Measurements from ENCODE around the gene AFAP1.

The AFAP1 gene

DNA sequence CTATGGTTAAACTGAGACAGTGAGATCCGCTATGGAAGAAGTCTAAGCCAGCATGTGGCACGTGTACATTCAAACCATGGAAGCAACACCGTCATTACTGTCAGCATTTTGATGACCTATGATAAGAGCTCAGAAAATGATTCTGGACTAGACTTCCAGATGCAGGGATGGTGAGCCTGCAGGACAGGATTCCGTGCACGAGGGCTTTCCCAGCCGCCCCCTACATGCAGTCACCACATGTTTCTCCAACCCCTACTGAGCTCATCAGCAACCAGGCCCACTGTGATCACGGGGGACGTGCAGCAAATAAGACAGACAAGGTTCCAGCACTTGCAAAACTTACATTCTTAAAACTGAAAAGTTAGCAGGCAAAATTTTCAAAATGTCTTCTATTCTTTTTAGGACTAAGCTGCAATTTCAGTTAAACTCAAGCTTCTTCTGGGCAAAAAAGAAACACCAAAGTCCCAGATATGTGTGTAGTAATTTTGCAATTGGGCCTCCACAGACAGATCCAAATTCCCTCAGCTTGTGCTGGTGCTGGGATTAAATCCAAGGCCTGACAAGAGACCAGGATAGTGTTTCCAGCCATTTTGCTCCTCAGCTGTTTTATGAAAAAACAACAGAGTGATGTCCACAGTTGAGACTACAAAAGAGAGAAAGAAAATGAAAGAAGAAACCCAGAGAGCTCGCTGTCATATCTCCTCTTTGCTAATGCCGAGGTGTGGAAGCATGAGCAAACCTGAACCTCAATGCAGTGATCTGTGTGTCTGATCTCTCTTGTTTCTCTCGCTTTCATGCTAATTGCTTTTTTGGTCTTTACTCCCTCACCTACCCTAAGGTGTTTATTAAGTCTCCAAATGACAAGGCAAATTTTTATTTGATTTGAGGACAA, 118.2 kb downstream of the AFAP1 start:
- DNase-seq (ENCODE audit: low read depth in 3 of 3) = no peak

DNA sequence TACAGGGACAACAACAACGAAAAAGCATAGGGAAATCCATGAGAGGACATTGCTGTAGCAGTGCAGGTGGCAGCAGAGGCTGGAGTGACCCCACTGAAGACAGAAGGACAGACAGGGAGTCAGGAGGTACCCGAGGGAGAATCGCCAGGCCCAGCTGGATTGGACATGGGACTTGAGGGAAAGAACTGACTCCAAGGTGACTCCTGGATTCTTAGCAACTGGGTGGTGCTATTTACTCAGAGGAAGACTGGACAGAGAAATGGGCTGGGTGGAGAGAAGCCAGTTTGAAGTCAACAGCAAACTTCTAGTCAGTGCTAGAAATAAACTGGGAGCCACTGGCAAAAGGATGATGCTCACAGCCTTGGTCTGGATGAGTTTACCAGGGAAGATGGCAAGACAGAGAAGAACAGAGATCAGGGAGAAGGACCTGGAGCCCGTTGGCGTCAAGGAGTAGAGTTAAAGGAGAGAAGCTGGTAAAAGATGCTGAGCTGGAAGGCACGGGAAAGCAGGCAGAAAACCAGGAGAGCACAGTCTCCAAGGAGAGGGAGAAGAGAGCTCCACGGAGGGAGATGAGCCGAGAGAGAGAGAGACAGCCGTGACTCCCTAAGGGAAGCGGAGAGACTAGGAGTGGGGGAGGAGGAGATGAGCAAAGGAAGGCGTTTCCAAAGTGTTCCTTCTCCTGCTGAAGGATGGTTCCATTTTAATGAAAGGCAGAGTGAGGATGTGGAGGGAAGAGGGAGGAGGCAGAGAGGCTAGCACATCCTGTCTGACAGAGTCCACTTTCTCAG, 119.4 kb downstream of the AFAP1 start:
- DNase-seq (ENCODE audit: low read depth in 3 of 3) = no peak

DNA sequence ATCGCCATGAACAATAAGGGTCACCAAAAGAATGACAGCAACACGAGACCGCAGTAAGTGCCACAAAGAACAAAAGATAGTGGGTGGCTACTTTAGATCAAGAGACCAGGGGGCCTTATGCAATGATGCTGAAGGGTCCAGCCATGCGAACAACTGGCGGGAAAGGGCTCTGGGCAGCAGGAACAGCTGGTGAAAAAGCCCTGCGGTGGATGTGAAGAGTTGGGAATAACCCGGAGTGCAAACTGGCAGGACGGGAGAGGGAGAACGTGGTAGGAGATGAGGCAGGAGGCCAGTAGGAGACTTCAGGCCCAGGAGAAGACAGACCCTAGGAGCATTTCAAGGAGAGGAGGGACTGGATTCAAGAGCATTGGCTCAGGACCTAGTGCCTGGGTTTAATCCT, 120.2 kb downstream of the AFAP1 start:
- no peak for DNase-seq (ENCODE audit: low read depth in 3 of 3)

DNA sequence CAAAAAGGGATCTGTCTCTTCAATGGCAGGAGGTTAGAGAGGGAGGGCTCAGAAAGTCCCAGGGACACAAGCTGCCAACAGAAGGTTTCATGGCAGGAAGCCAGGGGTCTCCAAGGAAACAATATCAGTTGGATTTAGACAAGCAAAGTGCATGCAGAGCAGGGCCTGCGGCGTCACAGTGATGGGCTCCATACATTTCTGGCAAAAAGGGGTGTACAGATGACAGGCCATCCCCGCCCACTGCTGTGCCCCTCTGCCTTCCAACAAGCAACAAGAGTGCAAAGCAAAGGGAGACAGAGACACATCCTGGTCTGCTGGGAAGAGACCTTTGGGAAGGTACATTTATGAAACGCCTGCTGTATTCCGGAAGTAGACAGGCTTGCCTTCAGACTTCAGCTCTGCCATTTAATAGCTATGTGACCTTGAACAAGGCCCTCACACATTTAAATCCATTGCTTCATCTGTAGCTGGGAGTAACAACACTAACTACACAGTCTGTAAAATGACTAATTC, 121.2 kb downstream of the AFAP1 start:
- DNase-seq (ENCODE audit: low read depth in 3 of 3) = no peak

DNA sequence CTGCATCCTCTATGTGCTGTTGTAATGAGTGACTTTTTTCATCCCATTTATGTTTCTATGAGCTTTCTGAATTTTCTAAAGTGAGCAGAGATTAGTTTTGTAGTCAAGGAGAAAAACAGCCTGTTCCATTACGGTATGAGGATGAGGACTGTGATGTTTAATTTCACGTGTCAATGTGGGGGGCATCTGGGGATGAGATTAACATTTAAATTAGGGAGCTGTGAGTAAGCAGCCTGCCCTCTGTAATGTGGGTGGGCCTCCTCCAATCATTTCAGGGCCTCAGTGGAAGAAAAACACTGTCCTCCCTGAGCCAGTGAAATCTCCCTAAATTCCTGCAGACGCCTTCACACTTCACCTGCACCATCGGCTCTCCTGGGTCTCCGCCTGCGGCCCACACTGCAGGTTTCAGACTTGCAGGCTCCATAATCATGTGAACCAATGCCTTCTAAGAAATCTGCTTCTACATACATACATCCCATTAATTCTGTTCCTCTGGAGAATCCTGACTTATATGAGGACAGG, 121.7 kb downstream of the AFAP1 start:
- no peak for DNase-seq (ENCODE audit: low read depth in 3 of 3)

DNA sequence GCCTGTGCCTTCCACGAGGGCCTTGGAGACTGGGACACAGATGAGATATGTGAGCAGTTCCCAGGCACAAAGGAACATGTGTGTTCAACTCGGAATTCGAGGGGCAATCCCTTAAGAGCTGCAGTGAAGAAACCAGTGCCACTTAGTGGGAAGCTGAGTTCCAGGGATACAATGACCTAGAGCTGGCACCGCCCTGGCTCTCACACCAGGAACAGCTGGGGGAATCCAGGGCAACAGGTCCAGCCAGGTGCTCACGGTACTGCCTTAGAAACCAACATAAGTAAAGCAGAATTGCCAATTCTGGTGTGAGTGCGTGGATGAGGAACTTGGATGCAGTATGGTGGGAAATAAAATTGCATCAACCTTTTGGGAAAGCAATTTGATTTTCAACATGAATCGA, 122.9 kb downstream of the AFAP1 start:
- no peak for DNase-seq (ENCODE audit: low read depth in 3 of 3)

DNA sequence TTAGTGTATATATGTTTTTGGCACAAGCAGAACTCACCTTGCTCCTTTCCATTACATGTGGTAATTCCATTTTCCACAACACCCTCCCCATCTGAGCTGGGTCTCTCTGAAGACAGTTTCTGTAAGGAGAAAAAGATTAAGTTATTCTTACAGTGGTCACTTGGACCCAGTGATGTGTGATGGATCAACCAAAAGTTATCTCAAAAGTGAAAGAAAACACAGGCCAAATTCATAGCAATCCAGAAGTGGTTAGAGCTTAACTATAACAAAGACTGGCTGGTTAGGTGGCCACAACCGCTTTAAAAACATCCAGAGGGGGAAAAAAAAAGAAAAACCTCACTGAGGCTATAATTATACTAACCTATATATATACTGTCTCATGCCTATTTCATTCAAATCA, 123.7 kb downstream of the AFAP1 start:
- no peak for DNase-seq (ENCODE audit: low read depth in 3 of 3)

DNA sequence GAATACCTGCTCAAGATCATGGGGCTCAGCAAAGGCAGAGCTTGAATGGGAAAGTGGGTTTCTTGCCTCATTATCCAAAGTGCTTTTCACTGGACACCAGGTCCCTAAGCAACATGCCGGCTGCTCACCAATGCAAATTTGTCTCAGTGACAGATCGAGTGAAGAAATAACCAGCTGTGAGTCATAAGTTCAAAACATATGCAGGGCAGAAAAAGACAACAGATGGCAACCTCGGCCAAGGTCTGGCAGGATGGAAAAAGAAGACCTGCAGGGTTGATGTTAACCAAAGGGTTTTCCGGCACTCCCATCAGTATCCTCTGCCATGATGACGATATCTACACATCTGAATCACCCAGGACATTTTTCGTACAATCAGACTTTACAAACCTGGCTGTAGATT, 124.1 kb downstream of the AFAP1 start:
- DNase-seq (ENCODE audit: low read depth in 3 of 3) = no peak

DNA sequence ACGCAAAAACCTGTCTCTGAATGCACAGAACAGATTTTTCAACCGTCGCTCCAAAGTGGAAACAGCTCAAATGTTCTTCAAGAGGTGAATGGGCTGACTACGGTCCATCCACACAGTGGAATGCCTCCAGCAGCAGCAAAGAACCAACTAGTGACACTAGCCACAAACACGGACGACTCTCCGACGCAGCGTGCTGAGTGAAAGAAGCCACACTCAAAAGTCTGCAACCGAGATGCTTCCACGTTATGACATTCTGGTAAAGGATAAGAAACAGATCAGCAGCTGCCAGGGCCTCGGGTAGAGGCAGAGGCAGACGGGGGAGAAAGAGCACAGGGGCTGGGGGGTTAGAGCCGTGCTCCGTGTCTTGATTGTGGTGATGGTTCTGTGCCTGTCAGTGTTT, 125.2 kb downstream of the AFAP1 start:
- DNase-seq (ENCODE audit: low read depth in 3 of 3) = no peak

DNA sequence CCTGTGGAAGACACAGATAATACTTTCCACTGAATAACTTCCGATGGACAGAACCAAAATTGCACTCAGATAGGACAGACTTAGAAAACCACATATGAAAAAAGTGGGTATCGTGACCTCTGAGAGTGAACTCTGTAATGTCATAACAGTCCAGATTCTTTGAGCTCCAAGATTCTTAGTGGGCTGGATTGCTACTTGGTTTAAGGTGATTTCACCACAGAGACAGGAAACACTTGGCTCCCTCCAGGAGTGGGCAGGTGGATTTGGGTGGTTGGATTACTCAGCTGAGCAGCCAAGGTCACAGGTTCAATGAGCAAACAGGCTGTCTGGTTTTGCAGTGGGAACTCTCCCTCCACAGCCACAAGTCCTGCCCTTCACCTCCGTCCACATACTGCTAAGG, 126.0 kb downstream of the AFAP1 start:
- no peak for DNase-seq (ENCODE audit: low read depth in 3 of 3)

DNA sequence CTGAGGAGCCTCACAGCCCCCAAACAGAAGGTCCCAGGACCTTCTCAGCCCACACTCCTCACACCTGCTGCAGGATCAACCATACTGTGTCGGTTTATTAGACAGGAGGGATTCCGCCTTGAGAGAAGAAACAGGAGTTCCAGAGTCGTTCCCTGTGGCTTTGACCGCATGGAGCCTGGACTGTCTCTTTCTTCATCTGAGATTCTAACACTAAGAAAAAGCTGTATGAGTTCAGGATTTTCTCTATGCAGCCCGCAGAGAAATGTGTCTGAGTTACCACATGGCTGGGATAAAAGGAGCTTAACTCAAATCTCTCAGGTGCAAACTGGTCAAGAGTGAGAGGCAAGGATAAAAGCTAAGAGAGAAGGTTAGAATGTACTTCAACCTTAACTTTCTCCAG, 126.7 kb downstream of the AFAP1 start:
- DNase-seq (ENCODE audit: low read depth in 3 of 3) = no peak

DNA sequence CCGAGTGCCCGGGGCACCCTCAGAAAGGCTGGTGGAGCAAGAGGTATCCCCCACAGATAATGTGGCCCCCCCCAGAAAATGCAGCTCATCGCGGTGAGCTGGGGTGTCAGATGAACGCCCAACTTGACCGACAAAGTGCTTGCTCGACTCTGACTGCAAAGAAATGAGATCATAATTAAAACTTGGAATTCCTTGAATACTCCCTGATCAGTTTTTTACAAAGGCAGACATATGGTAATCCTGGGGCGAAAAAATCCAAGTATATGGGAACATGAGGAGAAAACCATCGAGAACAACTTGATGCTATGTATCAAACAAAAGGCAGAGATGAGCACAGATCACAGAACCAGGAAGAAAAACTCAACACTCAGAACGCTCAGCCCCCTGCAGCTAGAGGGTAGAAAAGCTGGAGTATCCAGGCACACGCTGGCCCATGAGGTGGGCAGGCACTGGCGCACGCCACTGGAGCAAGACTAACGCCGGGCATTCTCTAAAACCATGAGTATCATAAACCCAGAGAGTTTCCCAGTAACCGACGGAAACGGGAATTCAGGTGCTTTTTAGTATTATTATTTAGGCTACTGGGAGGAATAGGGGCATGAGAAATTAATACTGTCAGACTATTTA, 127.3 kb downstream of the AFAP1 start:
- no peak for DNase-seq (ENCODE audit: low read depth in 3 of 3)

DNA sequence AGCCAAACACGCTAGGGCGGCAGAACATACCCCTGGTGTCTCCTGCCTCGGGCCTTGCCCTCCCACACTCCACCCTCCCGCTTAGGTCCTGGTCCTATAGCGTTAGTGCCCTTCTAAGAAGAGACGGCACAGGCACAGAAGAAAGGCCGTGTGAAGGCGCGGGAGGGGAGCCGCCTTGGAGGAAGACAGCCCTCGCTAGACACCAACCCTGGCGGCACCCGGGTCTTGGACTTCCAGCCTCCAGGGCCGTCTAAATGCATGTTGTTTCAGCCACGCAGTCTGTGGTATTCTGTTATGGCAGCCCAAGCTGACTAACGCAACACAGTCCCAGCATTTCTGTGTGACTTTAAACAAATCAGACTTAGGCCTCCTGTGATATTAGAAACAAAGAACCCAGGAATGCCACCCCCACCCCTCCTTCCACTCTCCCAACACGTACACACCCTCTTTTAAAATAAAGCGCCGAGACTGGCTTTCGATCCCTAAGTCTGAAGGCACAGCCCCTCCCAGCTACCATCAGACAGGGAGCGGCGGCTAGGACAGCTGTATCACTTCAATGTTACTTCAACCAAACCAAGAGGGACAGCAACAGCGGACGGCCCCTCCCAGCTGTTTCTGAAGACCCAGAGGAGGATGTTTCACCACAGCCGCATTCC, 128.0 kb downstream of the AFAP1 start:
- no peak for DNase-seq (ENCODE audit: low read depth in 3 of 3)

DNA sequence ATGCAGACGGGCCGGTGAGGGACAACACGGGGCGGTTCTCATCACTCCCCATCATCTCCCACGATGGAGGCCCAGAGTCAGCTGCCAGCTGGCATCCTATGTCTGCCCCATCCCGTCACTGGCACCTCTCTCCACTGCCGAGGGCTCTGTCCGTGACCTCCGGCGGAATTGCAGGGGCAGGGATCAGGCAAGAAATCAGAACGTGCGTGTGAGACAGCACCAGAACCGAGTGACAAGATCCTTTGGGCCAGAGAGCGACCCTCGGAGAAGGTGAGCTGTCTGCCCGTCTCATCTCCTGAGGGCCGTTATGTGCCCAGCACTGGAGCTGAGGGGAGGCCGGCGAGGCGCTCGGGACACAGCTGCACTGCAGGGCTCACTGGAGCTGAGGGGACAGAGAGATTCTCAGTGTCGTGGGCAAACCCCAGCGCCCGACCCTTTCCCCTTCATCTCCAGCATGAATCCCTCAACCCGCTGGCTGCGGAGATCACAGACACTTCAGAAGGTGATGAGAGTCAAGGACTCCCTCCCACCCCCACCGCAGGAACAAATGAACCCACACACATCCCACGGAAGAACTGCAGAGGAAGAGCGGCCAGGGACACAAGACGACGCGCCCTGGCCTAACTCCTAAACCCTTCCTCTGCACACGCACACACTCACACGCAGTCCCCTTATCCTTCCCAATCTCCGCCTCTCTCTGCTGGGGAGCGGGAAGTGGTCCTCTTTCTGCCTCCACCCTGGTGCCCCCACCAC, 128.7 kb downstream of the AFAP1 start:
- DNase-seq (ENCODE audit: low read depth in 3 of 3) = no peak

DNA sequence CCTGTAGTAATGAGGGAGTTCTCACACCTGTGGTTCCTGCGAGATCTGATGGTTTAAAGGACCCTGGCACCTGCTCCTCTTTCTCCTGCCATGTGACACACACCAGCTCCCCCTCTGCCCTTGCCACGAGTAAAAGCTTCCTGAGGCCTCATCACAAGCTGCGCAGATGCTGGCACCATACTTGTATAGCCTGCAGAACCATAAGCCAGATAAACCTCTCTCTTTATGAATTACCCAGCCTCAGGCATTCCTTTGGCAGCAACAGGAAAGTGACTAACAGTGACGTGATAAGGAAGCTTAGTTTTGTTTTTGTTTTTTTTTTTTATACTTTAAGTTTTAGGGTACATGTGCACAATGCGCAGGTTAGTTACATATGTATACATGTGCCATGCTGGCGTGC, 130.9 kb downstream of the AFAP1 start:
- no peak for DNase-seq (ENCODE audit: low read depth in 3 of 3)

DNA sequence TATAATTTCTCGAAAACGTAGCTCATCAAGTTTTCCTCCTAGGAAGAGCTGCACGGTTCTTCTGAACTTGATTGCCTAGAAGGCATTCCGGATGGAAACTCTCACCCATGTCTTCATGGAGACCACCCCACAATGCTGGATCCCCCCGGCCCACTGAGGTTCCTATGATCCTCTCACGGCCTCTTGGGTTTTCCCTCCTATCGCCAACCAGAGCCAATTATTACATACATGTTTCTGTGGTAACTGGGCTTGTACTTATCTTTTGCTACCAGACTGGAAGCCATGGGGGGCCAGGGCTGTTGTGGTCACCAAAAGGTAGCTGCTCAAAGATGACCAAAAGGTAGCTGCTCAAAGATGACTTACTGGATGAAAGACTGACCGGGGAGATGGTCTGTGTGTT, 131.5 kb downstream of the AFAP1 start:
- DNase-seq (ENCODE audit: low read depth in 3 of 3) = no peak

DNA sequence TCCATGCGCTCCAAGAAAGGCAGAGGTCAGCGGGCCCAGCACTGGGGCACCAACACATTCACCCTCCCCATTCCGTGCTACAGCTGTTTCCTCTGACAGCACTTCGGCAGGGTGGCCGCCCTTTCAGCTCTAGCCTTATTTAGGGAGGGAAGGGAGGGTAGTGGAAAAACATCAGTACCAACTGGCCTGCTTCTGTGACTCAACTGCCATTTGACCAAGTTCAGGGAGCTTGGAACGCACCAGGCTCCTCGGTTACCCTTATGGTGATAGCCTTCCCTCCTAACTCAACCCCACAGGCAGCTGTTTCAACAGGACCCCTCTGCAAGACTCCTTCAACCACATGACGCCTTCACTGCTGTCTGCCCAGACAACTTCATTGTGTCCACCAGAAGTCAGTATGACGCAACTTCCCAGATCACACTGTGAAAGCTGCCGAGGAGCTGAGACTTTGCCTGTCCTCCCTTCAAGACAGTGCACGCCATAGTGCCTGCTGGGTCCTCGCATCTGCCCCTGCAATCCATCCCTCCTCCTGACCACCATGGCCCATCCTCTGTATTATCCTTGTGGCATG, 132.2 kb downstream of the AFAP1 start:
- DNase-seq (ENCODE audit: low read depth in 3 of 3) = no peak

DNA sequence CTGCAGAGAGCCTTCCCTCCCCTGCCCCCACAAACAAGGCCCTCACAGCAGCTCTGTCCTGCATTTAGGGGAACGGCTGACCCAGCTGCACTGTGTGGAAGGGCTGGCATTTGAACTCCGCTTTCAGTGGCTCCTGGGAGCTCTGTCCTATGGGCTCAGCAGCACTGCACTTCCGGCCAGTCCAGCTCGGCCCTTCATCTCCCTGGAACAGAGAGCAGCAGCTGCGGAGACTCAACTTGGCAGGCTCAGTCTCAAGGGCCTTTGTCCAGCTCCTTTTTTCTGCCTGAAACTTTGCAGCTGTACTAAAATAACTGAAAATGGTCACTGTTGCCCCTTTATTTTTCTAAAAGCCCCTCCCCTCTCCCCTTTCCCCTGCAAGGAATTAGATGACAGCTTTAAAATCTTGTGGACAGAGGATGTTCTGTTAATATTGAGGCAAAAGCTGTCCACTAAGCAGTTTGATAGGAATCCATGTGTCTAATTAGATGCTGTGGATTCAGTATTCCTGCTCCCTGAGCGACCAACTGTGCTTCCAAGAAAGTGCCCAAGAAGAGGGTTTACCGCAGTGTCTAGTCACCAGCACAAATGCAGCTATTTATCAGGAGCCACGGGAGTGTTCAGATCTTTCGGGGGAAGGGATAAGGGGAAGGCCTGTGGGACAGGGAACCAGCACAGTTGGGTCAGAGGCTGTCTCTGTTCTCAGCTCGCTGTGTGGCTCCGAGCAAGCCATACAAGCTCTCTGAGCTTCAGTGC, 133.1 kb downstream of the AFAP1 start:
- no peak for DNase-seq (ENCODE audit: low read depth in 3 of 3)

DNA sequence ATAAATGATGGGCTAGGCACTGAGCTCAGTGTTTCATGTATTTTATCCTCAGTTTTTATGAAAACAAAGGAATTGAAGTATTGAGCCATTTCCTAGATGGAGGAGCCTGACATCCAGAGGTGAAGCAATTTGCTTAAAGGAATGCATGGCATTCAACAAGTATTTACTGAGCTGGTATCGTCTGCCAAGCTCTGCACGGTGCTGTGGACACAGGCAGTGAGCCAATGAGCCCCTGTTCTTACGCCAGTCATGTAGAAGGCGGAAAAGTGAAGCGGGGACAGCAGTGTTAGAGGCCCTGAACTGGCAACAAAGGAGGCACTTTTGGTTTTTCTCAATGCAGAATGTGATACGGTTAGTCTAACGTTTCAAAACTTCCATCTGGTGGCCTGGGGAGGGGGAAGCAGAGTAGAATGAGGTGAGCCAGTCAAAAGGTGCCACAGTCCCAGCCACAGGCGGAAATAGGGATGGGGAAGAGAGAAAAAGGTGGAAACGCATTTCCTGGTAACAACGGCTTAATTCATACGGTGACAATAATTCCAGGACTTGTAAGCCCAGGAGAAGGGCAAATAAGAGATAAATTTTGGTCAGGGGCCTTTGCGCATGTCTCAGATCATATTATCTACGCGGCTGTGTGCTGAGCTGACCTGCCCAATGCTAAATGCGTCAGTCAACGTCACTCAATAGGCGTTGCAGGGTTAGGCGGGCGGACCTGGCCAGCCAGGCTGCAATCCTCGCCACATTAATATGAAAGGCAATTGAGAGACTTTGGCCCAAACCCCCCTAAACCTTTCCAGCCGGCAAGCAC, 133.9 kb downstream of the AFAP1 start:
- no peak for DNase-seq (ENCODE audit: low read depth in 3 of 3)

All from stimulated activated CD4-positive, alpha-beta T cell treated with anti-CD3 and anti-CD28 coated beads, TNF-alpha, amount 100 ng/mL, for 48 hours (primary cell).